ENCODE data around the gene FHDC1. TPM values are rescaled to one million over a fixed set of nuclear protein-coding genes. Genes with fewer than 3 reads are reported as not detected.

FHDC1 gene
- total RNA-seq, 5 donors from 2014 or later (not counting 1 experiment from before 2014, with no cell fraction given): 0.08 to 0.28 (median 0.17) TPM; not detected in 1

DNA sequence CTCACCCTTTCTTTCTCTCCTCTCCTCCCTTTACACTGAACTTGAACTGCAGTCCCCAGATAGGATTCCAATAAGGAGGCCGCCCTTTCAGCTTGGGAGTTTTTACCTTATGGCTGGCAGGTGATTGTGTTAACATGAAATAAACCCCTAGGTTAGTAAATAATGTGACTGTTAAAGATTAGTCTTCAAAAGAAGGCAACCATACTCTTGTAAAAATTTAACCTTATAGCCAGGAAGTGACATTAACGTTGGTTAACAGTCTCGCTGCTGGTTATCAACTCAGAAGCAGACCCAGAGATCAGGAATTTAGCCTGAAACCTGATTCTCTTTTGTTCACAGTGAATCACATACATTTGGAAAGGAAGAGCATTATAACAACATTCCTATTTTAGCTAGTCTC is 15.2 kb downstream of the FHDC1 start:
- H3K36me3 Mint-ChIP-seq: no peaks in the 10 kb centered on the region
- Histone ChIP-seq H3K9me3 (no peaks in the 10 kb centered on the region), H3K27me3 (replicated peaks in 1 of 2; ENCODE audit: control insufficient read depth in 2 of 2, extremely low read depth in 1 of 2, insufficient read depth in 2 of 2, low read length in 1 of 2) (peaks cover 0 to 16% of the 10 kb centered on the region in 2 experiments), H3K4me3 (ENCODE audit: control insufficient read depth in 1 of 2, extremely low read depth in 1 of 2, low read length in 1 of 2) (no peak overlapping the region), H3K27ac (ENCODE audit: low read length) (no peak overlapping the region), H3K36me3 (ENCODE audit: control insufficient read depth in 2 of 2, extremely low read depth in 1 of 2, insufficient read depth in 1 of 2, low read length in 1 of 2) (no peaks in the 10 kb centered on the region), H3K4me1 (ENCODE audit: control insufficient read depth in 1 of 2, extremely low read depth in 1 of 2, insufficient read depth in 2 of 2, low read length in 2 of 2) (no peaks in the 10 kb centered on the region)
- no peaks in the 10 kb centered on the region for H3K4me1 Mint-ChIP-seq
- H3K9me3 Mint-ChIP-seq: no peaks in the 10 kb centered on the region
- POLR2A ChIA-PET: no interaction called here
- H3K27ac Mint-ChIP-seq: no peak overlapping the region
- DNase-seq (no peak), ATAC-seq (replicated peaks in 1 of 4) (no peak)
- CTCF ChIA-PET: no interaction called here
- H3K4me3 Mint-ChIP-seq: no peak overlapping the region
- peaks cover 14 to 19% of the 10 kb centered on the region in 2 donors for H3K27me3 Mint-ChIP-seq
- WGBS (ENCODE audit: insufficient coverage): 80% methylated on average over 2 of the region's 3 CpGs

DNA sequence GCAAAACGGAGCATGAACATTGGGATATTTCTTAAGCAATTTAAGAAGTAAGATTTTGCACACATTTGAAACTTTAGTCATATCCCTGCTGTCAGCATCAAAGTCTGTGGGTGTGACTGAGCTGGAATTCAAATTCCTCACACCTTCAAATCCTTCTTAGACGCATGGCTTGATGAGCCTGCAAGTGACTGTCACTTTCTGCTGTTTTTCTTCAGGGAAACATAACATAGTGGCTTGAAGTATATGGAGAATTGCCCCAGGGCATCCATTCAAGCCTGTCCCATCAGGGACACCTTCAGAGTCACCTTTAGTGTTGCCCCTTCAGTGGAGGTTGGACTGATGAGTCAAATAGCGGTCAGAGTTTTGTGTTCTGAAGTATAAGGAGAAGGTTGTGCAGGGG is 17.4 kb downstream of the FHDC1 start:
- H3K9me3 Mint-ChIP-seq: no peaks in the 10 kb centered on the region

DNA sequence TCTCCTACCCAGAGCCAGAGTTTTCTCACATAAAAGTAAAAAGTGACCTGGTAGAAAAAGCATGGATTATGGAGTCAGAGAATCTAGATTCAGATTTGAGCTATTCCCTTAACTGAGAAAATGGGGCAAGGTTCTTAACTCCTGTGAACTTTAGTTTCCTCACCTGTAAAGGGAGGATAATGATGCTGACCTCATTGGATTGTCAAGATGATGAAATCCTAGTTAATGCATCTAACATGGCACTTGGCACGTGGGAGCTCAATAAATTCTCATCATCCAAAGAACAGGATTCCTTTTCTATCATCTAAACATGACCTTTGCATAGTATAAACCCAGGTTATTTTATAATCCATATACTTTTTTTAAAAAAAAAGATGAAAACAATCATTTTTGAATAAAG is 18.6 kb downstream of the FHDC1 start:
- Mint-ChIP-seq H3K4me1 (peaks cover 0 to 6% (median 0%) of the 10 kb centered on the region in 3 donors), H3K27me3 (peaks cover 4% of the 10 kb centered on the region in 2 donors), H3K9me3 (no peaks in the 10 kb centered on the region), H3K36me3 (no peaks in the 10 kb centered on the region), H3K4me3 (no peak overlapping the region), H3K27ac (no peak overlapping the region)
- ChIA-PET POLR2A (no interaction called here), CTCF (no interaction called here)
- H3K4me1 ChIP-seq (ENCODE audit: control insufficient read depth in 1 of 2, extremely low read depth in 1 of 2, insufficient read depth in 2 of 2, low read length in 2 of 2): no peaks in the 10 kb centered on the region
- peaks cover 0 to 11% of the 10 kb centered on the region in 2 experiments for H3K27me3 ChIP-seq (replicated peaks in 1 of 2; ENCODE audit: control insufficient read depth in 2 of 2, extremely low read depth in 1 of 2, insufficient read depth in 2 of 2, low read length in 1 of 2)
- ATAC-seq (replicated peaks in 1 of 4) (no peak), DNase-seq (no peak)
- no CpG with 5 or more reads among the region's 1 CpG for WGBS (ENCODE audit: insufficient coverage)
- no peak overlapping the region for H3K4me3 ChIP-seq (ENCODE audit: control insufficient read depth in 1 of 2, extremely low read depth in 1 of 2, low read length in 1 of 2)
- H3K9me3 ChIP-seq: no peaks in the 10 kb centered on the region
- no peaks in the 10 kb centered on the region for H3K36me3 ChIP-seq (ENCODE audit: control insufficient read depth in 2 of 2, extremely low read depth in 1 of 2, insufficient read depth in 1 of 2, low read length in 1 of 2)
- H3K27ac ChIP-seq (ENCODE audit: low read length): no peak overlapping the region

More for the DNA sequence above, 17.4 kb downstream of the FHDC1 start:
- Histone ChIP-seq H3K27ac (ENCODE audit: low read length) (no peak overlapping the region), H3K36me3 (ENCODE audit: control insufficient read depth in 2 of 2, extremely low read depth in 1 of 2, insufficient read depth in 1 of 2, low read length in 1 of 2) (no peaks in the 10 kb centered on the region), H3K9me3 (no peaks in the 10 kb centered on the region), H3K4me1 (ENCODE audit: control insufficient read depth in 1 of 2, extremely low read depth in 1 of 2, insufficient read depth in 2 of 2, low read length in 2 of 2) (no peaks in the 10 kb centered on the region), H3K27me3 (replicated peaks in 1 of 2; ENCODE audit: control insufficient read depth in 2 of 2, extremely low read depth in 1 of 2, insufficient read depth in 2 of 2, low read length in 1 of 2) (peaks cover 0 to 14% of the 10 kb centered on the region in 2 experiments), H3K4me3 (ENCODE audit: control insufficient read depth in 1 of 2, extremely low read depth in 1 of 2, low read length in 1 of 2) (no peak overlapping the region)
- peaks cover 4 to 7% of the 10 kb centered on the region in 2 donors for H3K27me3 Mint-ChIP-seq
- H3K4me1 Mint-ChIP-seq: peaks cover 0 to 6% (median 0%) of the 10 kb centered on the region in 3 donors
- no peak overlapping the region for H3K27ac Mint-ChIP-seq
- ATAC-seq (replicated peaks in 1 of 4) (no peak), DNase-seq (no peak)
- H3K4me3 Mint-ChIP-seq: no peak overlapping the region
- no peaks in the 10 kb centered on the region for H3K36me3 Mint-ChIP-seq
- CTCF ChIA-PET: no interaction called here
- WGBS (ENCODE audit: insufficient coverage): no CpG with 5 or more reads among the region's 3 CpGs
- POLR2A ChIA-PET: no interaction called here

DNA sequence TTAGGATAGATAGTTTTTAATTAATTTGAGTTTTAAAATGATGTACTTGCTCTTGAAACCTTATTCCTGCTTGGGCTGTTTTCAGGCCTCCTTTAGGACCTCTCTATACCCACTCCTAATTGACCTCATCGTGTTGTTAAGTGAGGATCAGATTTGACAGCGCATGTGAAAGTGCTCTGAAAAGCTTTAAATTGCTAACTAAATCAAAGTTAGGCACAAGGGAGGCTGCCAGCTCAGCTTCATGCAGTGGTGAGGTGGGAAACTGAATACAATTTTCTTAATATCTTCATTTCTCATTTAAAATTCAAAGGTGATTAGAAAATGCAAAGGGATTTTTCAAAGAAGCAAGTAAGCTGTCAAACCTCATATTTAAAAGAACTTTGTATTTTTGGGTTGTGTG is 20.0 kb downstream of the FHDC1 start:
- WGBS (ENCODE audit: insufficient coverage): no CpG with 5 or more reads among the region's 2 CpGs
- H3K27me3 ChIP-seq (replicated peaks in 1 of 2; ENCODE audit: control insufficient read depth in 2 of 2, extremely low read depth in 1 of 2, insufficient read depth in 2 of 2, low read length in 1 of 2): peaks cover 0 to 6% of the 10 kb centered on the region in 2 experiments
- Mint-ChIP-seq H3K9me3 (no peaks in the 10 kb centered on the region), H3K27me3 (peaks cover 0 to 1% of the 10 kb centered on the region in 2 donors), H3K4me1 (peaks cover 0 to 6% (median 0%) of the 10 kb centered on the region in 3 donors), H3K27ac (no peak overlapping the region), H3K4me3 (no peak overlapping the region), H3K36me3 (no peaks in the 10 kb centered on the region)
- DNase-seq (no peak), ATAC-seq (replicated peaks in 1 of 4) (no peak)
- no peak overlapping the region for H3K4me3 ChIP-seq (ENCODE audit: control insufficient read depth in 1 of 2, extremely low read depth in 1 of 2, low read length in 1 of 2)
- CTCF ChIA-PET: no interaction called here
- no peak overlapping the region for H3K27ac ChIP-seq (ENCODE audit: low read length)
- H3K4me1 ChIP-seq (ENCODE audit: control insufficient read depth in 1 of 2, extremely low read depth in 1 of 2, insufficient read depth in 2 of 2, low read length in 2 of 2): no peaks in the 10 kb centered on the region
- H3K9me3 ChIP-seq: no peaks in the 10 kb centered on the region
- POLR2A ChIA-PET: no interaction called here
- no peaks in the 10 kb centered on the region for H3K36me3 ChIP-seq (ENCODE audit: control insufficient read depth in 2 of 2, extremely low read depth in 1 of 2, insufficient read depth in 1 of 2, low read length in 1 of 2)

DNA sequence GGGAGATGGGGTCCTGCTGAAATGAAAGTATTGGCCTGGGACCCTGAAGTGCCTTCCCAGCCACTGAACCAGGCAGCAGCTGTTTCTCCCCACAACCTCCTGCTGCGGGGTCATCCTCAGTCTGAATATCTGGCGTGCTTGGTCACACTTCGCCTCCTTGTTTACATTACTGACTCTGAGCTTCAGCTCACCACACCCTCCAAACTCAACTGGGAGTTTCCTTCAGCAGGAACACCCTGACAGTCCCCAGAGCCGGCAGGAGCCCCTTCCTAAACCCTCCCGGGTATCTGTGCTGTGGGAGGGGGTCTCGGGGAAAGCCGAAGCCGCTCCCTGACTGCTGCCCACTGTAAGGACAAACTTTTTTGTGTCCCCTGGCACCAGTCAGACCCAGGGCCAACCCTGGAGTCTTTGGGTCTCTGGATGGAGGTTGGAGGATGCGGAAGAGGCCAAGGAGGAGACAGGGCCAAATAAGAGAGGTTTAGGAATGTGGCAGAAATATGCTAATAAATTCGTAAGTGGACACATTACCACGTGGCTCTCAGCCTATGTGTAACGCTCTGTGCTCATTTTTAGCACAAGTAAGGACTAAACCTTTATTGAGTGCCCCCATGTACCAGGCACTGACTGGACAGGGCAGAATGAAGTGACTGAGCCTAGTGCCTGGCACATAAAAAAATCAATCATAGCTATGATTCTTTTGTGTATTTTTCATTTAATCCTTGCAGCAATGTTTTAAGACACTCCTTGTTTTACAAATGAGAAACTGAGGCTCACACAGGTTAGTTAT is 20.7 kb downstream of the FHDC1 start:
- POLR2A ChIA-PET: no interaction called here

DNA sequence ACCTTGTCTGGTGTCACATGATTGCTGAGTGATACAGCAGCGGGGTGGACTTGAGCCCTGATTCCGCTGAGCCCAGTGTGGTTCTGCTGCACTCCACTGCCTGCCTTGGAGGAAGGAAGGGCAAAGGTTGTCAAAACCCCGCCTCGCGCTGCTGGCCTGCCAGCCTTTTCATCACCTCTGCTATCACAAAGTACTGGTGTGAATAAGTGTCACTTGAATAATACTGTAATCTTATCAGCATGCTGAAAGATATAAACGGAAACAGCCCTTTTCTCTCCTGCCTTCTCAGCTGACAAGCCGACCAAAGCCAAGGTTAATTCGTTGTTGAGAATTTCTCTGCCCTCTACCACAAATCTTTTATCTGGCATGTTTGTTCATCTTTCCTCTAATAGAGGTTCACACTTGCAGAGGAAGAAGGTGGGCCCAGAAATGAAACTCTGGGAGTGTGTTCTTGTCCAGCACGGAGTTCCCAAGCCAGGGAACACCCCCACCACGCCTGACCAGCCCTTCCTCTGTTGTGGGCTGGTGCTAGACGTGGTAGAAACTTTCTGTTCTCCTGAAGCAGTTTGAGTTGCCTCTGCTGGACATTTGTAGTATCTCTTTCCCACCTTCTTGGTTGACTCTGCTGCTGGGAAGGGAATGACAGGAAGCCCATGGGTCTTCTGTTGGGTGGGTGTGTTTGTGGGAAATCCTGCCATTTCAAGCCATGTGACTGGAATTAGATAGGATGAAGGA is 21.5 kb downstream of the FHDC1 start:
- WGBS (ENCODE audit: insufficient coverage): 69% methylated on average over 3 of the region's 11 CpGs
- CTCF ChIA-PET: no interaction called here
- Histone ChIP-seq H3K9me3 (no peaks in the 10 kb centered on the region), H3K4me1 (ENCODE audit: control insufficient read depth in 1 of 2, extremely low read depth in 1 of 2, insufficient read depth in 2 of 2, low read length in 2 of 2) (no peaks in the 10 kb centered on the region), H3K4me3 (ENCODE audit: control insufficient read depth in 1 of 2, extremely low read depth in 1 of 2, low read length in 1 of 2) (no peak overlapping the region), H3K27ac (ENCODE audit: low read length) (peak overlapping the region; percentile 29), H3K27me3 (replicated peaks in 1 of 2; ENCODE audit: control insufficient read depth in 2 of 2, extremely low read depth in 1 of 2, insufficient read depth in 2 of 2, low read length in 1 of 2) (peaks cover 0 to 9% of the 10 kb centered on the region in 2 experiments), H3K36me3 (ENCODE audit: control insufficient read depth in 2 of 2, extremely low read depth in 1 of 2, insufficient read depth in 1 of 2, low read length in 1 of 2) (no peaks in the 10 kb centered on the region)
- Mint-ChIP-seq H3K4me3 (no peak overlapping the region), H3K36me3 (no peaks in the 10 kb centered on the region), H3K9me3 (no peaks in the 10 kb centered on the region), H3K27me3 (peaks cover 0 to 1% of the 10 kb centered on the region in 2 donors), H3K27ac (no peak overlapping the region), H3K4me1 (peaks cover 0 to 6% (median 0%) of the 10 kb centered on the region in 3 donors)
- POLR2A ChIA-PET: no interaction called here
- ATAC-seq (replicated peaks in 1 of 4) (no peak), DNase-seq (no peak)

More for the DNA sequence above, 20.7 kb downstream of the FHDC1 start:
- ATAC-seq (replicated peaks in 1 of 4) (no peak), DNase-seq (no peak)
- WGBS (ENCODE audit: insufficient coverage): 88% methylated on average over 7 of the region's 12 CpGs
- H3K36me3 ChIP-seq (ENCODE audit: control insufficient read depth in 2 of 2, extremely low read depth in 1 of 2, insufficient read depth in 1 of 2, low read length in 1 of 2): no peaks in the 10 kb centered on the region
- H3K9me3 ChIP-seq: no peaks in the 10 kb centered on the region
- no peak overlapping the region for H3K27ac ChIP-seq (ENCODE audit: low read length)
- peaks cover 0 to 9% of the 10 kb centered on the region in 2 experiments for H3K27me3 ChIP-seq (replicated peaks in 1 of 2; ENCODE audit: control insufficient read depth in 2 of 2, extremely low read depth in 1 of 2, insufficient read depth in 2 of 2, low read length in 1 of 2)
- Mint-ChIP-seq H3K27ac (no peak overlapping the region), H3K36me3 (no peaks in the 10 kb centered on the region), H3K4me1 (peaks cover 0 to 6% (median 0%) of the 10 kb centered on the region in 3 donors), H3K4me3 (no peak overlapping the region), H3K9me3 (no peaks in the 10 kb centered on the region), H3K27me3 (peaks cover 0 to 1% of the 10 kb centered on the region in 2 donors)
- CTCF ChIA-PET: no interaction called here
- no peak overlapping the region for H3K4me3 ChIP-seq (ENCODE audit: control insufficient read depth in 1 of 2, extremely low read depth in 1 of 2, low read length in 1 of 2)
- H3K4me1 ChIP-seq (ENCODE audit: control insufficient read depth in 1 of 2, extremely low read depth in 1 of 2, insufficient read depth in 2 of 2, low read length in 2 of 2): no peaks in the 10 kb centered on the region

All from T-cell (primary cell).